HG03280 (cell line): Measurements from ENCODE around the gene C1QTNF4.
"Not testable (repeated sequence)": the region's sequence is repeated elsewhere in the genome, so short reads cannot be mapped to it uniquely, and the experiment has no call there.

Experiments used
- ATAC-seq: cut with Tn5 transposase; IDR thresholded peaks from one replicate; pipeline ENCODE4 v1.9.1; 2021; ENCODE audit warnings: mild to moderate bottlenecking, moderate library complexity; ENCODE audit not compliant: unreplicated experiment

C1QTNF4 gene

DNA sequence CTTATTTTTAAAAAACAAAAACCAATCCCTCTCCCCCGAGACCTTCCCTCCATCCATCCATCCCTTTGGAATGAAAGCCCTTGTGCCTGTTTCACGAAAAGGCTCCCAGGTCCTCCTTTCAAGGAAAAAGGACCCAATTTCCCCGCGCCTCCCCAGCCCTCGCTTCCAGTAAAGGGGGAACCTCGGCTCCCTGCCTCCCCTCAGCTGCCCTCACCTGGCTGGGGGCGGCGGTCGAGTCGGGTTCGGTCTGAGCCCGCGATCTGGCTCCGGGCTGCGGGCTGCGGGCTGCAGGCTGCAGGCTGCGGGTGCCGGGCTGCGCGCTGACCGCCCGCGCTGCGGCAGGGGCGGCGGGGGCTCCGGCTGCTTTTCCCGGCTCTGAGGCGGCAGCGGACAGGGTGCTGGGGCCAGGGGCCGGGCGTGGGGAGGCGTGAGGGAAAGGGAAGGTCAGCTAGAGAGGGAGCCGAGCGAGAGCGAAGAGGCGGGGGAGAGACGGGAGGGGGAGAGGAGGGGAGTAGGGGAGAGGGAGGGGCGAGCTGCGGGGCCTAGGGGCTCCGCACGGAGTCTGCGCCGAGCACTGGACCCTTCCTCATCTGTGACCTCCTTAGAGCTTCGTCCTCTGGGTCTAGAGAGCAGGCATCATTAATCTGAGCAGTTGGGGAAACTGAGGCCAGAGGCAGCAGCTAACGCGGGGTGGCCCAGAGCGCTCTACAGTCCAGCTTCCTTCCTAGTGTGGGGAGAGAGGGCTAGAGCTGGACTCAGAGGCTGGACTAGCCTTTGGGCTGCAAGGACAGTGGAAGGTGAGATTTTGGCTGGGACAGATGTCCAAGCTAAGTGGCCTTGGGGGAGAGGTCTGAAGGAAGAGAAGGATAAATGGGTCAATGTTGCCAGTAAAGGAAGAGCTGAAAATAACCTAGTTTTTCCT, at the start of gene C1QTNF4:
Gene C1QTNF4 (minus strand): TSS at position 478 of the 922 bp plus-strand sequence. CDS start 3,601 bp downstream, outside the sequence.
- no peak for ATAC-seq

- peak; percentile 92 for ATAC-seq
Observed at GRCh38 chr11:47642099-47642855, 48.1 kb upstream of the C1QTNF4 start, which contains the start of gene MTCH2. Gene MTCH2 (minus strand): TSS chr11:47642559. CDS start chr11:47642465, 94 bp downstream.

DNA sequence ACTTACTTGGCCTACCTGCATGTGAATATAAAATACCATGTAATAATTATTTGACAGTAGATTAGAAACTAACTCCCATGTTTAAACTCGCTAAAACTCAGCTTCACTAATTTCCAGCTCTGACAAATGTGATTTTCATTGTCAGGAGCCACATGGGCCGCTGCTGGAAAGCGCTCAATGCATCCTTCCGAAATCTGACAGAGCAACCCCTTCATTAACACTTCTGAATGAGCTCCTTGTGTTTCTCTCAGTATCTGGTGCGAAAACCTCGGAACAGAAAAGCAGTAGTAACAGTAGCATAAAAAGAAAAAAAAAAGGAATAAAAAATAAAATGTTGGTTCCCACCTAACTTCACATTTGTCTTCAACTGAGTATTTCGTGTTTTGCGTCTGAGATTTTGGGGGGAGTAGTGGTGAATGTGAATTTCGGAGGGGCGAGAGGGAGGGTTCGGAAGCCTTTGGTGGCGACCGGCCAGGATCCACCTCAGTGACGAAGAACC, 47.4 kb upstream of the C1QTNF4 start:
- ATAC-seq, result no peak

- not testable (repeated sequence) for ATAC-seq
Observed at GRCh38 chr11:47640506-47640905, 46.3 kb upstream of the C1QTNF4 start.

GRCh38 chr11:47636331-47636730, 42.1 kb upstream of the C1QTNF4 start:
- ATAC-seq, result not testable (repeated sequence)

DNA sequence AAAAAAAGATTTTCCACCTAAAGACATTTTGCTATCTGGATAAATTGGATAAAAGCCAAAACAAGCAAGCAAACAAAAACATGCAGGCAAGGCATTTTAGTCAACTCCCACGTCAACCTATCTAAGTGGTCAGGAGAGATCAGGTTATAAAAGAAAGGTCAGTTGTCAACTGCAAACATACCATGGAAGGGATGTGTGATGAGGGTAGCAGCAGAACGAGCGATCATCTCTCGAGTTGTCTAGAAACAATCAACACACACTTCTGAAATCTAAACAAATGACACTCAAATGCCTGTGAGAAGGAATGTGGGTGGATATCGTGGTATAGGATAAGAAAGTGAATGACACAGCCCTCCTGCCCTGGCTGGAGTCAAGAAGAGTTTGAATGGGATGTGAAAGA, 37.3 kb upstream of the C1QTNF4 start:
- ATAC-seq, result no peak

DNA sequence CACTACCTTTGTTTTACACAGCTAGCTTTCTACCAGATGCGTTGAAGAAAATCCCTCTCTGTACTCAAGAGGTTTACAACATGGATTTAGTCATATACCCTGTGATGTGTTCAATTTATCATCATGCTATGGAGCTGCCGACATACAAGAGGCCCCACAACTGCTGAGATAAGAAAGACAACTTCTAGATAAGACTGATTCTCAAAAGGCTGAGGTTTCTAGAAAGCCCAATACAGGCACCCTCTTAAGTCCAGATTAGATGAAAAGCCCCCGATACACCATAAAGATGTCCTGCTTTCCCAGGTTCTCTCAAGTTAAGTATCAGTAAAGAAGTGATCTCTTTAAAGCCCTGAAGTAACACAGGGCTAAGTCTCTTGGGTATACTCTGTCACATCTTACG, 33.8 kb upstream of the C1QTNF4 start:
- ATAC-seq, result no peak

GRCh38 chr11:47626234-47626633, 32.0 kb upstream of the C1QTNF4 start:
- no peak for ATAC-seq

DNA sequence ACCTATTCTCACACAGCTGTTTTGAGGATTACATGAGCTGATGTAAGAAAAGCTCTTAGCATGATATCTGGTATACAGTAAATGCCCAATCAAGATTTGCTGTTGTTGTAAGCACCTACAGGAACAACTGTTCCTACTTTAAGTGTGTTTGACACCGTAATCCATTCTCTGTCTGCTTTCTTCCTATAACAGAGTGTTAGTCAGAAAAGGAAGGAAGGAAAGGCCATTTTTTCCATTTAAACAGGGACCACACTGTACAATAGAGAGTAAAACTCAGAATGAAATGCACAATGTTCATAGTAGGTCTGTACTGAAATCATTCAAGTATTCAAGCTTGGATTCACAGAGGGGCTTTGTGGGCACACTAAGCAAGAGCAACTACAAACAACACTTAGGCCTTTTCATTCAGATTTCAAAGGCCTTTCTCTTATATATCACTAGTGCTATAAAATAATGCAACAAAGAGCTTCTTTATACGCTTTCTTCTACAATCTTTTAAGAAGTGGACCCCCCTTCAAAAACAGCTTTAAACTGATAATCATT, 26.7 kb upstream of the C1QTNF4 start:
- no peak for ATAC-seq

- ATAC-seq, result no peak
Observed at GRCh38 chr11:47617417-47617809, 23.2 kb upstream of the C1QTNF4 start.

DNA sequence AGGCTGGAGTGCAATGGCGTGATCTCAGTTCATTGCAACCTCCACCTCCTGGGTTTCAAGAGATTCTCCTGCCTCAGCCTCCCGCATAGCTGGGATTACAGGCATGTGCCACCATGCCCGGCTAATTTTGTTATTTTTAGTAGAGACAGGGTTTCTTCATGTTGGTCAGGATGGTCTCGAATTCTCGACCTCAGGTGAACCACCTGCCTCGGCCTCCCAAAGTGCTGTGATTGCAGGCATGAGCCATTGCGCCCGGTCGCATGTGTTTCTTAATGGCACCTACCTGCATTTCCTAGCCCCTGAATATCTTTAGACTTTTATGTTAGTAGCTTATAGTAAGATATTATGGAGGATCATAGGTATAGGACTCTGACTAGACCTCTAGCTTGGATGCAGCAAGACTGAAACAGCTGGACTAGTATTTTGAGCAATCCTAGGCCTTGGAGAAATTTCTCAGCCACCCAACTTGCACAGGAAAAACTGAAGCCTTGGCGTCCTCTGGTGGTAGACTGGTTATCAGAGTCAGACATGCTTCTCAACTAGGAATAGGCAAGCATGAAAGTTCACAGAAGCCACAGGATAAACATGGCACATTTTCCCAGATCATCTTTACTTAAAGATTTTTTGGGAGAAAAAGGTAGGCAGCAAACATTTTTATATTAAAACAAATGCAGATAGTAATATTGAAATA, 22.7 kb upstream of the C1QTNF4 start:
- ATAC-seq, result no peak

- ATAC-seq, result no peak
Observed at GRCh38 chr11:47615249-47615648, 21.0 kb upstream of the C1QTNF4 start.

DNA sequence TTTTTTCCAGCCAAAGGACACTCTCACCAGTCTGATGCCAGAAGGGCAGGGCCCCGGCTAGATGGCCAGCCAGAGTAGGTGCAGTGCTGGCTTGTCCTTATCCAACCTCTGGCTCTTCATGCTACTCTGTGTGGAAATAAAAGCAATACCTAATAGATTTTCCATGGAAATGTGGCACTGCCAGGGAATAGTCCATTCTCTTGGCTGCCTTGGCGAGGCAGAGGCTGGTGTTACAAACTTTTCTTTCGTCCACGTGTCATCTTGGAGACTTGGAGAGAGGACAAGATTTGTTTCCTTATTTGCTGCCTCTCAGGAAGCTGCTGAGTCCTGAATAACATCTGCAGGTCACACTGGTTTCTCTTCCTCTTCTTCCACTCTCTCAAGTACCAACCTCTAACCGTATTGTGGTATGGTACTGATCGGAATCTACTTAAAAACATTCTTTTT, 17.2 kb upstream of the C1QTNF4 start:
- peak; percentile 80 for ATAC-seq

GRCh38 chr11:47609675-47610074, 15.5 kb upstream of the C1QTNF4 start:
- no peak for ATAC-seq

GRCh38 chr11:47607380-47607779, 13.2 kb upstream of the C1QTNF4 start:
- no peak for ATAC-seq

DNA sequence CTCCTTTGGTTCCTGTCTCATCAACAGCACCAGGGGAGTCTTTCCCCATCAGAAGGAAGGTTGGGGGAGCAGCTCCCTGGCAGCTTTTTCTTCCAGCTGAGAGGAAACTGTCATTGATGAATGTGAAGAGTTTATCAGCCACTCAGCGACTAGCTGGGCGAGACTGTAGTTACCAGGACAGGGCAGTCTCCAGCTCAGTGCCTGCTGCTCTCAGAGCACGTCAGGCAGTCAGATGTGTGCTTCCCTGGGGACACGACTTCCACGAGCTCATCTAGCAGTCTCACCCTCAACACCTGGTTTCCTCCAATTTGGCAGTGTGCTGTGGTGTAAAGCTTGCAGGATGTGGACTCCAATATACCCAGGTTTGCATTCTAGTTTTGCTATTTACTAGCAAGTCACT, 12.5 kb upstream of the C1QTNF4 start:
- ATAC-seq, result no peak

DNA sequence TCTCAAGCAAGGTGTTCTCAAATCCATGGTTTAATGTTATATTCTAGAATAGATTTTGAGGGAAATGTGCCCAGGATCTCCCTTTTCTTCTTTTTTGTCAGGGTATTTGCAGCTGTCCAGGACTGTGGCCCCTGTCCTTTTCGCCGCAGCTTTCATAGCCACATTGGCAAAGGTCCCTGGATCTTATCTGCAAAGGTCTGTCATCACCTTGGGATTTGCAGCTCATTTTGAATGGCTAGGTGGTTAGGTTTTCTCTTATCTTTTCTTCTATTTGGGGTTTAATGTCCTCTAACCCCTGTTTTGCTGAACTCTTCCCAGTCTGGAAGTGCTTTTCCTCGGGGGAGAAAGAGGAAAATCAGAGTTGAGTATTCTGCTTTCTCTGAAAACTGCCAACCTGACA, 11.7 kb upstream of the C1QTNF4 start:
- ATAC-seq, result no peak

DNA sequence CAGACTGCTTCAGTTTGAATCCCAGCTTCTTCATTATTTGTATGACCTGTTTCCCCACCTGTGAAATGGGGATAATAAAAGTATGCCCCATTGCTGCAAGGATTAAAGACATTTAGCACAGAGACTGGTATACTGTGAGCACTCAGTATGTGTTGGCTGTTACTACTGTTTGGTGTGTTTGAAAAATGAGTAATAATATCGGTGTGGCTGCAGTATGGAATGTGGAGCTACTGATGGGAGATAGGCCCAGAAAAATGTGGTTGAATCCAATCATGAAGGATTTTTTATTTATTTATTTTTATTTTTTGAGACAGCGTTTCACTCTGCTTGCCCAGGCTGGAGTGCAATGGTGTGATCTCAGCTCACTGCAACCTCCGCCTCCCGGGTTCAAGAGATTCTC, 9.1 kb upstream of the C1QTNF4 start:
- no peak for ATAC-seq

DNA sequence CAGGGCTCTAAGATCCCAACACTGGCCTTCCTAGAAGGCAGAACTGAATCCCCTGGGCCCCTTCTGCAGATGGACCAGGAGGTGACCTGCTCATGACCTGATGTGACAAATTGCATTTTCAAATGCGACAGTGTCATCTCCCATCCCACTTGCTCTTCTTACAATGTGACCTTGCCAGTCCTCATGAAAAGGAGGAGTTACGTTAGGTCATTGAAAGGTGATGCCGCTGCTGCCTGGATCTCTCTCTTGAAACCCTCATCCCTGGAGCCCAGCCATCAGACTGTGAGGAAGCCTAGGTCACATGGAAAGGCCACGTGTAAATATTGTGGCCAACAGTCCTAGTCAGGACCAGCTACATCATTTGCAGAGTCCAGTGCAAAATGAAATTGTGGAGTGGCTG, 5.7 kb upstream of the C1QTNF4 start:
- ATAC-seq, result no peak

- no peak for ATAC-seq
Observed at GRCh38 chr11:47595967-47596366, 1.8 kb upstream of the C1QTNF4 start.

- no peak for ATAC-seq
Observed at GRCh38 chr11:47595029-47595428, 818 bp upstream of the C1QTNF4 start.
